PFSK-1 (cell line): ENCODE results near the gene CTAGE9.

Experiments used
- FOXP2 ChIP-seq: optimal IDR thresholded peaks from 2 replicates; pipeline ENCODE3; 2011; ENCODE audit warnings: borderline replicate concordance, control low read depth, inconsistent platforms; ENCODE audit not compliant: insufficient read depth; ENCODE audit errors: extremely low read length, extremely low read depth
- POLR2AphosphoS5 ChIP-seq: IDR thresholded peaks from 2 replicates; pipeline ENCODE4 v1.6.1; 2012; ENCODE audit warnings: low read depth, mild to moderate bottlenecking, control low read depth, low read length, moderate library complexity
- SIN3A ChIP-seq: IDR thresholded peaks from 2 replicates; pipeline ENCODE4 v1.6.1; 2012; ENCODE audit warnings: mild to moderate bottlenecking, low read length, moderate library complexity, borderline replicate concordance; ENCODE audit not compliant: insufficient read depth
- TAF1 ChIP-seq: IDR thresholded peaks from 2 replicates; pipeline ENCODE4 v1.6.1; 2012; ENCODE audit warnings: low read length, control low read depth, borderline replicate concordance; ENCODE audit not compliant: insufficient read depth
- TF ChIP-seq, protein P1 (sequence below), 2 experiments: IDR thresholded peaks; 2 replicates each; pipeline versions ENCODE4 v1.6.1 to v1.8.0; 2011 to 2012; ENCODE audit warnings: low read depth in 2 of 2, low read length in 2 of 2, control low read depth in 1 of 2, inconsistent platforms in 1 of 2, mild to moderate bottlenecking in 1 of 2, moderate library complexity in 1 of 2; ENCODE audit not compliant: insufficient read depth in 1 of 2

Gene CTAGE9

DNA sequence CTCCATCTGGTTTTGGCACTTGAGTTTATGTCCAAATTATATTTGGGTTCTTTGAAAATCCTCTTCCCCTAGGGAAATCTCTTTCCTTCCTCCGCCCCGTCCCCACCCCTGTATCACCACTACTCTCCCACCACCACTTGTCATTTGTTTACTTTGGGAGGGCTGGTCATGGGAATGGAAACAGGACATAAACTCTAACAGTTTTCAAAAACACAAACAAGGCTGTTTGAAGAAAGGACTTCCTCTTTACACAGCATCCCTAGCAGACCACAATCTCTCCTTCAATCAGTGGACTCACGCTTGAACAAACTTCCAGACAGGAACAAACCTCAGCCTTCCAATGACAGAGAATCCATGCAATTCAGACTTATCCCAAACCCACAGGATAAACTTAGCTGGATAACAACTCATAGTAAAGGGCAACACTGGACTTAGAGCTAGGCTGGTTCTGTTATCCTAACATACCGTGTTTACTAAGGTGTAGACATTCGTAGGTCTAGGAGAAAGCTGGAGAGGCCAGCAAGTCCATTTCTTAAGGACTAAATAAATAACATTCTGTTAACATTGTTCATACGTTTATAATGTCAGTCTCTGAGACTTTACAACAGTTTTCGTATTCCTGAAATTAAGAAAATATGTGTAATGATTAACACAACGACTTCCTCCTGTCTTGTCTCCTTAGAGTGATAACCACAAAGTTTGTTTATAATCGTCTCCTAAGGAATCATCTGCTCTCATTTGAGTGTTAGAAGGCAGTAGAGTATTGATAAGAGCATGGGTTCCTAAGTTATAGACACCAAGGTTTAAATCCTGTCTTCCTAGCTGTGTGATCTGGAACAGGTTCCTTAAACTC, 44.1 kb upstream of the CTAGE9 start:
- TF ChIP-seq, protein P1, sequence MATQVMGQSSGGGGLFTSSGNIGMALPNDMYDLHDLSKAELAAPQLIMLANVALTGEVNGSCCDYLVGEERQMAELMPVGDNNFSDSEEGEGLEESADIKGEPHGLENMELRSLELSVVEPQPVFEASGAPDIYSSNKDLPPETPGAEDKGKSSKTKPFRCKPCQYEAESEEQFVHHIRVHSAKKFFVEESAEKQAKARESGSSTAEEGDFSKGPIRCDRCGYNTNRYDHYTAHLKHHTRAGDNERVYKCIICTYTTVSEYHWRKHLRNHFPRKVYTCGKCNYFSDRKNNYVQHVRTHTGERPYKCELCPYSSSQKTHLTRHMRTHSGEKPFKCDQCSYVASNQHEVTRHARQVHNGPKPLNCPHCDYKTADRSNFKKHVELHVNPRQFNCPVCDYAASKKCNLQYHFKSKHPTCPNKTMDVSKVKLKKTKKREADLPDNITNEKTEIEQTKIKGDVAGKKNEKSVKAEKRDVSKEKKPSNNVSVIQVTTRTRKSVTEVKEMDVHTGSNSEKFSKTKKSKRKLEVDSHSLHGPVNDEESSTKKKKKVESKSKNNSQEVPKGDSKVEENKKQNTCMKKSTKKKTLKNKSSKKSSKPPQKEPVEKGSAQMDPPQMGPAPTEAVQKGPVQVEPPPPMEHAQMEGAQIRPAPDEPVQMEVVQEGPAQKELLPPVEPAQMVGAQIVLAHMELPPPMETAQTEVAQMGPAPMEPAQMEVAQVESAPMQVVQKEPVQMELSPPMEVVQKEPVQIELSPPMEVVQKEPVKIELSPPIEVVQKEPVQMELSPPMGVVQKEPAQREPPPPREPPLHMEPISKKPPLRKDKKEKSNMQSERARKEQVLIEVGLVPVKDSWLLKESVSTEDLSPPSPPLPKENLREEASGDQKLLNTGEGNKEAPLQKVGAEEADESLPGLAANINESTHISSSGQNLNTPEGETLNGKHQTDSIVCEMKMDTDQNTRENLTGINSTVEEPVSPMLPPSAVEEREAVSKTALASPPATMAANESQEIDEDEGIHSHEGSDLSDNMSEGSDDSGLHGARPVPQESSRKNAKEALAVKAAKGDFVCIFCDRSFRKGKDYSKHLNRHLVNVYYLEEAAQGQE (IDR thresholded peaks at IDR 0.05; ENCODE audit: insufficient read depth in 1 of 2, low read depth in 2 of 2, low read length in 2 of 2): 0 out of 4 replicates have a peak, but pooled peaks of 1 of the 2 experiments have one; percentile 13
- no peak for TF ChIP-seq TAF1
- TF ChIP-seq SIN3A: peak; percentile 25; the same call in 1 of the 2 replicates

- TF ChIP-seq SIN3A (no peak), FOXP2 (no peak), TAF1 (no peak), POLR2AphosphoS5 (no peak)
- TF ChIP-seq, protein P1 (IDR thresholded peaks at IDR 0.05; ENCODE audit: insufficient read depth in 1 of 2, low read depth in 2 of 2, low read length in 2 of 2): no peak
Measured at GRCh38 chr6:131754088-131754487, 43.3 kb upstream of the CTAGE9 start.

GRCh38 chr6:131749023-131749422, 38.2 kb upstream of the CTAGE9 start:
- TF ChIP-seq TAF1: no peak
- TF ChIP-seq, protein P1 (IDR thresholded peaks at IDR 0.05; ENCODE audit: insufficient read depth in 1 of 2, low read depth in 2 of 2, low read length in 2 of 2): no peak
- no peak for TF ChIP-seq SIN3A
- no peak for TF ChIP-seq POLR2AphosphoS5
- TF ChIP-seq FOXP2: no peak

- TF ChIP-seq TAF1 (no peak), POLR2AphosphoS5 (no peak), FOXP2 (no peak), SIN3A (no peak)
- TF ChIP-seq, protein P1 (IDR thresholded peaks at IDR 0.05; ENCODE audit: insufficient read depth in 1 of 2, low read depth in 2 of 2, low read length in 2 of 2): no peak
Measured at GRCh38 chr6:131747821-131748353, 37.1 kb upstream of the CTAGE9 start.

- TF ChIP-seq FOXP2 (no peak), TAF1 (no peak), SIN3A (no peak), POLR2AphosphoS5 (no peak)
- TF ChIP-seq, protein P1 (IDR thresholded peaks at IDR 0.05; ENCODE audit: insufficient read depth in 1 of 2, low read depth in 2 of 2, low read length in 2 of 2): no peak
Measured at GRCh38 chr6:131745476-131745875, 34.7 kb upstream of the CTAGE9 start.
